Smooth muscle cell (in vitro differentiated cells): ENCODE data around the gene EMX1. TPM values are rescaled to one million over a fixed set of nuclear protein-coding genes. Genes with fewer than 3 reads are reported as not detected.

Experiments used
- DNase-seq: peaks from one replicate; lab custom pipeline; 2025; ENCODE audit not compliant: unreplicated experiment; lab: John Stamatoyannopoulos, UW
- H2AFZ ChIP-seq: fragments of 200-600 bp; sonication (generic); 2 replicates; pipeline ENCODE4 v1.6.0; 2016; ENCODE audit warnings: antibody characterized with exemption, low read depth, mild to moderate bottlenecking
- H3F3A ChIP-seq: fragments of 200-600 bp; sonication (generic); 2 replicates; pipeline ENCODE4 v1.6.0; 2017; ENCODE audit warnings: antibody characterized with exemption, low read depth
- H3K27ac ChIP-seq: fragments of 200-600 bp; sonication (generic); 2 replicates; pipeline ENCODE4 v1.5.1; 2016; ENCODE audit warnings: low read depth, mild to moderate bottlenecking
- H3K27me3 ChIP-seq: fragments of 200-600 bp; sonication (generic); 2 replicates; pipeline ENCODE4 v1.6.1; 2016; ENCODE audit warnings: low read depth, mild to moderate bottlenecking
- H3K36me3 ChIP-seq: fragments of 200-600 bp; sonication (generic); 2 replicates; pipeline ENCODE4 v1.5.1; 2016; ENCODE audit warnings: low read depth
- H3K4me1 ChIP-seq: fragments of 200-600 bp; sonication (generic); 2 replicates; pipeline ENCODE4 v1.5.1; 2016; ENCODE audit warnings: low read depth
- H3K4me2 ChIP-seq: fragments of 200-600 bp; sonication (generic); 2 replicates; pipeline ENCODE4 v1.6.0; 2016; ENCODE audit warnings: mild to moderate bottlenecking
- H3K4me3 ChIP-seq: fragments of 200-600 bp; sonication (generic); 2 replicates; pipeline ENCODE4 v1.5.1; 2016; ENCODE audit warnings: mild to moderate bottlenecking
- H3K79me2 ChIP-seq: fragments of 200-600 bp; sonication (generic); 2 replicates; pipeline ENCODE4 v1.6.0; 2016; ENCODE audit warnings: low read depth, mild to moderate bottlenecking
- H3K9ac ChIP-seq: fragments of 200-600 bp; sonication (generic); 2 replicates; pipeline ENCODE4 v1.6.0; 2016; ENCODE audit warnings: low read depth
- H3K9me3 ChIP-seq: fragments of 200-600 bp; sonication (generic); replicated peaks from 2 replicates; pipeline ENCODE4 v1.5.1; 2016; ENCODE audit warnings: low read depth
- H4K20me1 ChIP-seq: fragments of 200-600 bp; sonication (generic); 2 replicates; pipeline ENCODE4 v1.6.0; 2016; ENCODE audit warnings: low read depth
- CTCF ChIP-seq: fragments of 200-600 bp; sonication (generic); IDR thresholded peaks from 2 replicates; pipeline ENCODE4 v1.5.1; 2017; ENCODE audit warnings: borderline replicate concordance, mild to moderate bottlenecking, antibody characterized with exemption; ENCODE audit not compliant: insufficient read depth, poor library complexity, severe bottlenecking
- WGBS: methylation state at CpG from one replicate; pipeline ENCODE4 v1.1.7; 2016; ENCODE audit warnings: low lambda C conversion rate; 5-methylcytosine and 5-hydroxymethylcytosine counted together
- polyA plus RNA-seq: library from polyadenylated mRNA; unstranded; fragments of >200 nt; fragmentation: Nextera tagmentation; extraction: Ambion mirVana; gene quantifications from 2 replicates; pipeline ENCODE4 v1.2.1, GENCODE V29; 2016
- total RNA-seq: library from RNA; depleted of rRNA; stranded (reverse); fragments of >200 nt; gene quantifications from 2 replicates; pipeline ENCODE4 v1.2.3, GENCODE V29; 2014

The EMX1 gene
- total and polyA plus RNA-seq, 2 experiments from 2014 or later: not detected

DNA sequence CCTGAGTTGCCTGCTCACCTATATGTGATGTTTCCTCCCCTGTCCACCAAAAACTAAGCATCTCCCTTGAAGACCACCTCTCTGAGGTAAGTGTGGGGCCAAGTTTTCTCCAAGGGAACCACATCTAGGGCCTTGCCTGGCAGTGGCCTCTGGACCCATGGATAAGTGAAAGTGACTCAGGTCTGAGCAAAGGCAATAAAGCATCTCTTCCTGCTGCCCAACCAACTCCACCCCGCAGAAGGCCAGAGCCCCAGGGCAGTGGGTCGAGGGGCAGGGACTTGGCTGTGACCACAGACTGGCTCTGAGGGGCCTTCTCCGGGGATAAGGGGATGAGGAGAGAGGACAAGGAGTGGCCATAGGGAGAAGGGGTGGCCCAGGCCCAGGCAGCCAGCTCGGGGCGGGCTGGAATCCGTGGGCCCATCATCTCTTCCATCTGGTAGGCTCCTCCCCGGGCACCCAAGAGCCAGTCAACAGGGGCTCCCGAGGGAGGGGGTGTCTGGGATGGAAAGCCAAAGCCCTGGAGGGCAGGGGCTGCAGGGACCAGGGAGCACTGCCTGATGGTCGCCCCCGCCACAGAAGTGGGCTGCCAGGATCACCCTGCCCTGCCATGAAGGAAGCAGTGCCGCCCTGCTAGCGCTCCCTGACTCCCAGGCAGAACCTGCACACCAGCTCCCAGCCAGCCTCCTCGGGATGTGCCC lies 33.4 kb downstream of the EMX1 start:
- H3K27me3 ChIP-seq: no peaks in the 10 kb centered on the region
- H3K36me3 ChIP-seq: no peaks in the 10 kb centered on the region
- DNase-seq: no peak
- no peaks in the 10 kb centered on the region for H4K20me1 ChIP-seq
- no peaks in the 10 kb centered on the region for H3F3A ChIP-seq
- TF ChIP-seq CTCF: no peak
- no peak overlapping the region for H3K4me2 ChIP-seq
- H3K9me3 ChIP-seq: no peaks in the 10 kb centered on the region
- H3K4me1 ChIP-seq: peaks cover 22% of the 10 kb centered on the region
- no peaks in the 10 kb centered on the region for H3K79me2 ChIP-seq
- no peak overlapping the region for H3K9ac ChIP-seq
- no peak overlapping the region for H3K4me3 ChIP-seq
- H3K27ac ChIP-seq: no peak overlapping the region
- 84% methylated on average over 12 of the region's 13 CpGs for WGBS
- H2AFZ ChIP-seq: no peak overlapping the region

DNA sequence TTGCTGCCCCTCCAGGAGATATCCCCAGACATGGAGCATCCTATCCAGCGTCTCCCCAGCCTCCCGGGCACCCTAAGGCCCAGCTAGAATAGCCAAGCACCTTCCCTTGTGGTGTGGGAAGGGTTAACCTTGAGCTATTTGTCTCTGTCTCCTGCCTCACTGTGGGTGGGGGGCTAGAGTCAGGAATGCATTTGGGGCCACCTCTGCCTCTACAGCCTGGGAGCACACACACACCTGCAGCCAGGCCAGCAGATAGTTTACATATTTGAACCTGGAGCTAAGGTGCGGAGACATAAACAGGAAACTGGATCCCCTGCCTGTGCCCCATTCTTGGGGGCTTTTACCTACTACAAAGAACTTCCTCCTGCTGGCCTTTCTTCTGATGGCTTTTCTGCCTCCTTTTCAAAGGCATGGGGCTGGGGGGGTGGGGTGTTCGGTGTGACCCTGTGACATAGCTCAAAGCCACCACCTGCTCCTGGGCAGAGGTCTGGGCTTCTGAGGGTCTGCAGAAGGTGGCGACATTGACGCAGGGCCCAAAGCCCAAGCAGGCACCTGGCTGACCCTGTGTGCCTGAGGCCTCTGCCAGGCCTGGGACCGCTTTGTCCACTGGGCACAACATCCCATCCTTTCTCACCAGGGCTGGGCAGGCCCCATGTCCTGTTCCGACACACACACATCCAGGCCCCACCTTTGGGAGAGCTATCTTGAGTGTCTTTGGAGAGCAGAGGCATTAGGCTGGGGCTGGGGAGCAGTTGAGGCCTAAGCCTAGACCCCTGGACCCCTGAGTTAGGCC lies 34.2 kb downstream of the EMX1 start:
- Histone ChIP-seq H3K9ac (no peak overlapping the region), H3K4me1 (peaks cover 28% of the 10 kb centered on the region), H3K4me3 (no peak overlapping the region), H3F3A (no peaks in the 10 kb centered on the region), H2AFZ (no peak overlapping the region), H3K9me3 (no peaks in the 10 kb centered on the region), H4K20me1 (no peaks in the 10 kb centered on the region), H3K79me2 (no peaks in the 10 kb centered on the region), H3K4me2 (no peak overlapping the region), H3K27ac (no peak overlapping the region), H3K36me3 (no peaks in the 10 kb centered on the region), H3K27me3 (no peaks in the 10 kb centered on the region)
- TF ChIP-seq CTCF: no peak
- DNase-seq: no peak
- WGBS: 76% methylated on average over 8 of the region's 8 CpGs

DNA sequence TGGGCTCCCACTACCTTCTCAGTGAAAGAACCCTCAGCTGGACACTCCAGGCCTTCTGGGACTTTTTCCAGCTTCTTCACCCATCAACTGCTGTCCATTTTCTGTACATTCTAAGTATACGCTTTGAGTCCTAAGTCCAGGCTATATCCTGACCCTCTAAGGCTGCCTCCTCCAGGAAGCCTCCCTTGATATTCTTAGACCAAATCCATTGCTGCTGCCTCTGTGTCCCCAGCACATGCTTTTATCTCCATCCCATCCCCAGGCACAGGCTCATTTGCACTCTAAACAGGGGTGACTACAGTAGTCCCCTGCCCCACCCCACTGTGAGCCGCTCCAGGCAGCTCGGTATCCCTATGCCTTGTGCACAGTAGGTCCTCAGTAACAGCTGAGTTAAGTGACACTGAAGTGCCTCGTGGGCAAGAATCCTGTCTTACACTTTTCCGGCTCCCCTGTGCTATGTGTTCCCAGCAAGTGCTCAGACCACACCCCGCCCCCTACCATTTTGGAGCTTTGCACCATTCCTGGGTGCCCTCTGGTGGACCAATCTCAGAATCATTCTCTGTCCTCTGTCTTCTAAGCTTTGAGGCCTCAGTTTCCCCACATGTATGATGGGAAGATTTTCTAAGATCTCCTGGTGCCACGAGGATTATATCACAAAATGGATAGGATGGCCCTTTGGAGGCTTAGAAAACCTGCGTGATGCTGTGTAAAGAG lies 34.9 kb downstream of the EMX1 start:
- Histone ChIP-seq H3K4me2 (no peak overlapping the region), H3K4me1 (peaks cover 28% of the 10 kb centered on the region), H4K20me1 (no peaks in the 10 kb centered on the region), H3K36me3 (no peaks in the 10 kb centered on the region), H3F3A (no peaks in the 10 kb centered on the region), H3K27me3 (no peaks in the 10 kb centered on the region), H3K9ac (no peak overlapping the region), H3K27ac (no peak overlapping the region), H3K79me2 (no peaks in the 10 kb centered on the region), H2AFZ (no peak overlapping the region), H3K9me3 (no peaks in the 10 kb centered on the region), H3K4me3 (no peak overlapping the region)
- DNase-seq: no peak
- no peak for TF ChIP-seq CTCF
- WGBS: 84% methylated on average over 8 of the region's 8 CpGs
